ENCODE results near the gene TUT4.

The TUT4 gene

GRCh38 chr1:52532731-52533327 lies 20.1 kb downstream of the TUT4 start:
- TF ChIP-seq GATA2 (IDR thresholded peaks at IDR 0.05; ENCODE audit: low read depth, low read length) (no peak), GATA3 (IDR thresholded peaks at IDR 0.05; ENCODE audit: low read depth, low read length) (no peak)

DNA sequence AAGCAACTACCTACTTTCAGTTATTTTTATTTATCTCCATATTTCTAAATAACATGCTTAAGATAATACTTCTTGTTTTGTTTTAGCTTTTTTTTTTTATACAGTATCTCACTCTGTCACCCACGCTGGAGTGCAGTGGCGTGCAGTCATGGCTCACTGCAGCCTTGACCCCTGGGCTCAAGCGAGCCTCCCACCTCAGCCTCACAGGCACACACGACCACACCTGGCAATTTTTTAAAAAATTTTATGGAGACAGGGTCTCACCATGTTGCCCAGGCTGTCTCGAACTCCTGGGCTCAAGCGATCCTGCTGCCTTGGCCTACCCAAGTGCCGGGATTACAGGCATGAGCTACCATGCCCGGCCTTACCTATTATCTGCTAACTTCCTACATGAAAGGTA lies 20.6 kb downstream of the TUT4 start:
- no peak for TF ChIP-seq GATA3 (IDR thresholded peaks at IDR 0.05; ENCODE audit: low read depth, low read length)
- no peak for TF ChIP-seq GATA2 (IDR thresholded peaks at IDR 0.05; ENCODE audit: low read depth, low read length)

DNA sequence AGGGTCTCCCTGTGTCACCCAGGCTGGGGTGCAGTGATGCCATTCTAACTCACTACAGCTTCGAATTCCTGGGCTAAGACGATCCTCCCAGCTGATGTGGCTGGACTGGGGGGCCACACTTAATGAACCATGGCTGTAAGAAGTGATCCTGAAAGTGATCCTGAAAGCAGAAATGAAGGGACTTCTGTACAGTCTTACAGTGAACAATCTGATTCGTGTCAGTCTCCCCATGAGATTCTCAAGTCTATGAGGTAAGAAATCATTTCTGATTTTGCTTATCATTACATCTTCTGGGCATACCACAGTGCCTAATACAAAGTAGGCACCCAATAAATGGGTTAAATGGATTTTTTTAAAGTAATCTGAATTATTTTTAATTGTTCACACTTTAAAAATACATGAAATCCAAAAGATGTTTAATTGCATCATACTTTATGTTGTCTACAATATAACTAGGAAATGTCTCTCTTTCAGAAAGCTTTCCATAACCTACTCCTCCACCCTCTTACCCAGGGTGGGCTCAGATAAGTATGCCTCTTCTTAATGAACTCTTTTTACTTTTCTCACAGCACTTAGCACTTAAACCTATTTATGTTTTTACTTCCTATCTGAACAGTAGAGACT lies 21.5 kb downstream of the TUT4 start:
- no peak for TF ChIP-seq GATA2 (IDR thresholded peaks at IDR 0.05; ENCODE audit: low read depth, low read length)
- no peak for TF ChIP-seq GATA3 (IDR thresholded peaks at IDR 0.05; ENCODE audit: low read depth, low read length)

DNA sequence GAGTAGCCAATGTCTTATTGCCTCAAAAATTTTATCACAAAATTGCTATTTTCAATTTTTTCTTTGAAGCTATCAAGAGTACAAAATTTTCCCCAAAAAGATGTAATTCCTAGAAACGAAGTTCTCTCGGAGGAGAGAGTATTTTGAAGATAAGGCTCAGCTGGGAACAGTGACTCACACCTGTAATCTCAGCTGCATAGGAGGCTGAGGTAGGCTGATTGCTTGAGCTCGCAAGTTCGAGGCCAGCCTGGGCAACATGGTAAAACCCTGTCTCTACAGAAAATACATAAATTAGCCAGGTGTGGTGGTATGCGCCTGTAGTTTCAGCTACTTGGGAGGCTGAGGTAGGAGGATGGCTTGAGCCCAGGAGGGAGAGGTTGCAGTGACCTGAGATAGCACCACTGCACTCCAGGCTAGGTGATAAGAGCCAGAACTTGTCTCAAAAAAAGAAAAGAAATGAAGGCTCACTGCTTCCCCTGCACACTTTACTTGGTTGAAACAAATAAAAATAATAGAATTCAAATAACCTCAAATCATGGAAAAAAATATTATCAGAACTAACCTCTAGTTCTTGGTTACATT lies 22.2 kb downstream of the TUT4 start:
- TF ChIP-seq GATA2 (IDR thresholded peaks at IDR 0.05; ENCODE audit: low read depth, low read length): no peak
- TF ChIP-seq GATA3 (IDR thresholded peaks at IDR 0.05; ENCODE audit: low read depth, low read length): no peak

- no peak for TF ChIP-seq GATA2 (IDR thresholded peaks at IDR 0.05; ENCODE audit: low read depth, low read length)
- no peak for TF ChIP-seq GATA3 (IDR thresholded peaks at IDR 0.05; ENCODE audit: low read depth, low read length)
Observed at GRCh38 chr1:52523376-52523775, 29.5 kb downstream of the TUT4 start.

- TF ChIP-seq GATA3 (IDR thresholded peaks at IDR 0.05; ENCODE audit: low read depth, low read length) (no peak), GATA2 (IDR thresholded peaks at IDR 0.05; ENCODE audit: low read depth, low read length) (no peak)
Observed at GRCh38 chr1:52520148-52520547, 32.7 kb downstream of the TUT4 start.

DNA sequence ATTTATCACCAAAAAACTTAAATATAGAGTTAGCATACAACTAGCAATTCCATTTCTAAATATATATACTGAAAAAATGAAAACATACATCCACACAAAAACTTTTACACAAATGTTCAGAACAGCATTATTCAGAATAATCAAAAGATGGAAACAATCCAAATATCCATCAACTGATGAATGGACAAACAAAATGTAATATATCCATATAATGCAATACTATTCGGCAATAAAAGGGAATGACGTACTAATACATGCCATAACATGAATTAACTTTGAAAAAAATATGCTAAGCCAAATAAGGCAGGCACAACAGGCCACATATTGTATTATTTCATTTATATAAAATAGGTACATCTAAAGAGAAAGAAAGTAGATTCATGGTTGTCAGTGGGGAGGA lies 33.9 kb downstream of the TUT4 start:
- no peak for TF ChIP-seq GATA3 (IDR thresholded peaks at IDR 0.05; ENCODE audit: low read depth, low read length)
- TF ChIP-seq GATA2 (IDR thresholded peaks at IDR 0.05; ENCODE audit: low read depth, low read length): no peak

DNA sequence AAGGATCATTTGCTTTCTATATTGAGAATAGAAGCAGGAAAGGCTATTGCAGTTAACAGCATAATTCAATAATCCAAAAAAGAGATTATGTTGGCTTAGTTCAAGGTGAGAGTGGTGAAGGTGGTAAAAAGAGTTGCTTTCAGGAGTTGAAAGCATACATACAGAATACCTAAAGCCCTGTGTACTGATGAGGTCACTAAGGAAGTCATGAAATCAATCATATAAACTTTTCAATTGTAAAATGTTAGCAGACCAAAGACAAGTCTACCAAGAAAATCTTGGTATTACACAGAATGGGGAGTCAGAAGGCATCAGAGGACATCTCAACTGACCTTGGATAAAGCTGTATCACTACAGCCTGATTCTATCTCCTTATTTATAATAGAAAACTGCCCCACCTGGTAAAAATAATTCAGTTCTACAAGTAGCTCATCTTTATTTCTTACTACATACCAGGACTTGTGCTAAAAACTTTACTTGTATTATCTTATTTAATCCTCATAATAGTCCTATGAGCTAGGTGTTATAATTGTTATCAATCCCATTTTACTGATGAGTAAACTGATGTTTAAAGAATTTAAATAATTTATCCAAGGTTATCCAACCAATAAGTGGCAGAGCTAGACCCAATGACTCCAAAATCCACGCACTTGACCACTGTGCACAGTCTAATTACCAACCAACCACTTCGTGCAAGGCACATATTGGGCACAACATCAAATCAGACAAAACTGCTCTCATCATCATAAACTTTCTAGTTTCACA lies 40.9 kb downstream of the TUT4 start:
- TF ChIP-seq GATA3 (IDR thresholded peaks at IDR 0.05; ENCODE audit: low read depth, low read length): no peak
- TF ChIP-seq GATA2 (IDR thresholded peaks at IDR 0.05; ENCODE audit: low read depth, low read length): no peak

DNA sequence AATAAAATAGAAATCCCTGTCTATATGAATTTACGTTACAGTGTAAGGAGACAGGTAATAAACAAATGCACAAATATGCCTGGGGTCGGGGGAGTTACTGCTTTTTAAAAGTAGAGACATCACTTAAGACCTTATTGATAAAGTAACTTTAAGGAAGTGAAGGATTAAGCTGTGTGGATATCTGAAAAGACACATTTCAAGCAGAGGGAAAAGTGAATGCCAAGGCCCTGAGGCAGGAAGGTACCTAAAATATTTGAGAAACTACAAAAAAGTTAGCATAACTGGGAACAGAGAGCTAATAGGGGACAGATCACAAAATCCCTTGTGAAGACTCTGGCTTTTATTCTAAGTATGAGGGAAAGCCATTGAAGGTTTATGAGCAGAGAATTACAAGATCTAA lies 41.5 kb downstream of the TUT4 start:
- TF ChIP-seq GATA2 (IDR thresholded peaks at IDR 0.05; ENCODE audit: low read depth, low read length) (no peak), GATA3 (IDR thresholded peaks at IDR 0.05; ENCODE audit: low read depth, low read length) (no peak)

GRCh38 chr1:52506920-52507546 lies 45.9 kb downstream of the TUT4 start:
- TF ChIP-seq GATA2 (IDR thresholded peaks at IDR 0.05; ENCODE audit: low read depth, low read length): no peak
- no peak for TF ChIP-seq GATA3 (IDR thresholded peaks at IDR 0.05; ENCODE audit: low read depth, low read length)

DNA sequence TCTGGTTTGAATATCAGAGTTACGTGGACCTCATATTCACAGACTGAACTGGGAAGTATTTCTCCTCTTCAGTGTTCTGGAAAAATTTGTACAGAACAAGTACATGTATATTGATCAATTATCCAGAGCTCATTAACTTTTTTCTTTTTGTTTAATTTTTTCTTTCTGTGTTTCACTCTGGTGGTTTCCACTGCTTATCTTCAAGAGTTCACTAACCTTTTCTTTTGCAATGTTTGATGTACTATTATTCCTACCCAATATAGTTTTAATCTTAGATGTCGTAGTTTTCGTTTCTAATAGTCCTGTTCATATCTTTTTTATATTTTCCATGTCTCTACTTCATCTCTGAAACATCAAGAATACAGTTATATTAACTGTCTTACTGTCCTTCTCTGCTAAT lies 46.5 kb downstream of the TUT4 start:
- TF ChIP-seq GATA3 (IDR thresholded peaks at IDR 0.05; ENCODE audit: low read depth, low read length) (no peak), GATA2 (IDR thresholded peaks at IDR 0.05; ENCODE audit: low read depth, low read length) (no peak)

DNA sequence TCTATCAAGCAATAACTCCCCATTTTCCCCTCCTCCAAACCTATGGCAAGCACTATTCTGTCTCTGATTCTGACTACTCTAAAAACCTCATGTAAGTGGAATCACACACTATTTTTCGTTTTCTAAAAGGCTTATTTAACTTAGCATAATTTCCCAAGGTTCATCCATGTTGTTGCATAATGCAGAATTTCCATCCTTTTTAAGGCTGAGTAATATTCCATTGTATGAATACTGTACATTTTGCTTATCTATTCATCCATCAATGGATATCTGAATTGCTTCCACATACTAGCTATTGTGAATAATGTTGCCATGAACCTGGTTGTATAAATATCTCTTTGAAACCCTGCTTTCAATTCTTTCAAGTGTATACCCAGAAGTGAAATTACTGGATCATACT lies 48.2 kb downstream of the TUT4 start:
- TF ChIP-seq GATA2 (IDR thresholded peaks at IDR 0.05; ENCODE audit: low read depth, low read length) (no peak), GATA3 (IDR thresholded peaks at IDR 0.05; ENCODE audit: low read depth, low read length) (0 out of 2 replicates have a peak, but pooled peaks have one; percentile 11)

DNA sequence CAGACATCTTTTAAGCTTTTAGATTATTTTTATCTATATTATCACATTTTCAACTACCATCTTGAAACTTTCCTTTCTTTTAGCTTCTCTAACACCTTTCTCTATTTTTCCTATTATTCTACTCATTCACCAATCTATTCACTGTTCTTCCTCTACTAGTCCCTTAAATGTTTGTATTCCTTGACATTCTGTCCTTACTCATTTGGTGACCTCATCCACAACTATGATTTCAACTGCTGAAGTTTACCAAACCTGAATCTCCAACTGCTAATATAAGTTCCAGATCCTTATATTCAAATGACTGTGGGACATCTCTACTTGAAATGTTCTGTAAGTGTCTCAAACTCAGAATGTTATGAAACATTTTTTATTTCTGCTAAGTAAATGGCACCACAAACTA lies 49.2 kb downstream of the TUT4 start:
- TF ChIP-seq GATA2 (IDR thresholded peaks at IDR 0.05; ENCODE audit: low read depth, low read length) (no peak), GATA3 (IDR thresholded peaks at IDR 0.05; ENCODE audit: low read depth, low read length) (no peak)

DNA sequence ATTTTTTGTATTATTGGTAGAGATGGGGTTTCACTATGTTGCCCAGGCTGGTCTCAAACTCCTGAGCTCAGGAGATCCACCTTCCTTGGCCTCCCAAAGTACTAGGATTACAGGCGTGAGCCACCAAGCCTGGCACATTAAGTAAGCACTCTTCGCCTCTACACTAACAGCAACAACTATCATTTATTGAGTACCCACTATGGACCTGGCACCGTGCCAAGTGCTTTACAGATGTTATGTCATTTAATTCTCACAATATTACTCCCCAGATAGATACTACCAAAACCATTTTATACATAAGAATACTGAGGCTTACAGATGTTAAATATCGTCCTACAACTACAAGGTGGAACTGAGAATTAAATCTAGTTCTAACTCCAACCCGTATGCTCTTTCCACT lies 50.1 kb downstream of the TUT4 start:
- no peak for TF ChIP-seq GATA2 (IDR thresholded peaks at IDR 0.05; ENCODE audit: low read depth, low read length)
- TF ChIP-seq GATA3 (IDR thresholded peaks at IDR 0.05; ENCODE audit: low read depth, low read length): no peak
